Activated CD4-positive, CD25-positive, alpha-beta regulatory T cell treated with anti-CD3 and anti-CD28 coated beads, Interleukin-2, amount 50 U/mL, for 16 hours (primary cell): ENCODE results near the gene ZNF320.
"Not testable (repeated sequence)": the region's sequence is repeated elsewhere in the genome, so short reads cannot be mapped to it uniquely, and the experiment has no call there.

Experiments used
- DNase-seq: peaks from one replicate; pipeline ENCODE4 v3.0.0-alpha.2; 2020; ENCODE audit warnings: low read depth, low spot score

Gene ZNF320

DNA sequence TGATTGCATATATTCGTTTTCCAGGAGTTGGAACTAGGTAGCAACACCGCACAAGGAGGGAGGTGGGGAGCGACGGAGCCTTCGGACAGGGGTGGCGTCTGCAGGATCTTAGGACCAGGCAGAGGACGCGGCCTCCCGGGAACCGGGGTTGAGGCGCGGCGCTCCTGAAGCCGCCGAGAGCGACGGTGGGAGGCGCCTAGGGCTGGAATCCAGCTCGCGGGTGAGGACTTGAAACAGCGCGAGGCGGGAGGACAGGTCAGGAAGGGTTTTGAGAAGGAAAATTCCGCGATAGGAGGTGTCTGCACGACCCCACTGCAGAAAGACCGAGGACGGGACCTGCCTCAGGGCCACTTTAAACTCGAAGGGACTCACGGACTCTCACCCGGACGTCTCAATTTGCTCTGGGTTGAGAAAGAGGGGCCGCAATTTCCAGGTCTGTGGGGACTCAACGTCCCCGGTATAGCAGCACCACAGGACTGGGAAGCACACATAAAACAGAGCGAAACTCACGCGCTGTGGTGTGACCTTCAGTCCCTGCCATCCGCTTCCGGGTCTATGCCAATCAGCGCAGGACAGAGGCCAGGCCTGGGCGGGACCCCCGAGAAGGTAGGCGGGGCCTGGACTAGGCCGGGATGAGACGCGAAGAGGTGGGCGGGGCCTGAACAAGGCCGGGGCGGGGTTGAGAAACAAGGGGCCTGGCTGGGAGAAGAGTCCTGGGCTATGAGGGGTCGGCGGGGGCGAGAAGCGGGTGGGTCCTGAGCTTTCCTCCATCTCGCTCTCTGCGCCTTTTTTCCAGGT lies at the start of gene ZNF320:
Gene ZNF320 (minus strand): TSS at position 498 of the 798 bp plus-strand sequence. CDS start 7,380 bp downstream, outside the sequence.
- peak; percentile 76 for DNase-seq

DNA sequence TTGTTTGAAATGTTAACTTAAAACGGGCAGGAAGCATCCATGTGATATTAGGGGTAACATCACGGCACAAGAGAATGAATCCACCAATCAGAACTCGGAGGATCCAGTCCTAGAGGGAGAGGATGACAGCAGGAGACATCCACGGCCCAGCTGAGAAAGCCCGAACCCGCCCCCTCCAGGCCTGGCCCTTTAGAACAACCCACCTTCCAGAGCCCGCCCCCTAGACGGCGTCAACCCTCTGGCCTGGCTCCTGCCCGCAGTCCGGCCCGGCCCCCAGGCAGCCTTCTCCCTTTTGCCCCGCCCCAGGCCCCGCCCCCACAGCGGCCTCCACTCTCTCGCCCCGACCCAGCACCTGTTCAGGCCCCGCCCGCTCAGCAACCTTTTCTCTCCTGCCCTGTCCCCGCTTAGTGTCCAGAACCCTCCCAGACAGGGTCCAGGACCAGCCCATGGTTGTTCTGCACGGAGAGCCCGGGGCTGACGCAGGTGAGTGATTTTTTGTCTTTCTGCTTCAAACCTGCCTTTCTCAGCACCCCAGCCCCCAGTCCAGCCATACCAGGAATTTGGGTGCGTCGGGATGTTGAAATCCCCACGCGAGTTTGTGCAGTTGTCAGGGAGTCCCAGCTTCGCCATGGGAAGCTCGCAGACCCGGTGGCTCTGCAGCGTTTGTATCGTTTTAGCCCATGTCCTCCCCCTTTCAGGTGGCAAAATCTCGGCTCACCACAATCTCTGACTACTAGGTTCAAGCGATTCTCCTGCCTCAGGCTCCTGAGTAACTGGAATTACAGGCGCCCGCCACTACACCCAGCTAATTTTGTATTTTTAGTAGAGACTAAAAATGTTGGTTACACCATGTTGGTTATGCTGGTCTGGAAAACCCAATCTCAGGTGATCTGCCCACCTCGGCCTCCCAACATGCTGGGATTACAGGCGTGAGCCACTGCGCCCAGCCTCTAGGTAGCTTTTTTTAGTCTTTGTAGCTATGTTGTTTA lies 49.2 kb upstream of the ZNF320 start:
- DNase-seq: no peak

DNA sequence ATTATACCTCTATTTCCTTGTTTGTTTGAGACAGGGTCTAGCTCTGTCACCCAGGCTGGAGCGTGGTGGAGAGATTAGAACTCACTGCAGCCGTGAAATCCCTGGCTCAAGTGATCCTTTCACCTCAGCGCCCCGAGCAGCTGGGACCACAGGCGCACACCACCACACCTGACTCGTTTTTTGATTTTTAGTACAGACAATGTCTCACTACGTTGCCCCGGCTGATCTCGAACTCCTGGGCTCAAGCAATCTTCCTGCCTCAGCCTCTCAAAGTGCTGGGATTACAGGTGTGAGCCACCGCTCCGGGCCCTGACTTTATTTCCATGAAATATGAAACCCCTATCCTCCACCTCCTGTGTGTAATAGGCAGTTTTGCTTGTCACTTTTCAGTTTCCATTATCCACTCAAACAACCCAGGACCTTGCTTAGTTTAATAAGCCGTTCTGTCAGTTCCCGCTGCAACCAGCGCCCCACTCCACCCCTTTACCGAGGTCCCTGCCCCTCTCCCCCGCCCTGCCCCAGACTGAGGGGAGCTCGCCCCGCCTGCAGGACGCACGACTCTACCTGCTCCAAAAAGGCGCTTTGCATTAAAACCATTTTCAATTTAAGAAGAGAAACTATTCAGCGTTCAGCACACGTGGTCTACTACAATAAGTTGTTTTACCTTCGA lies 48.4 kb upstream of the ZNF320 start:
- DNase-seq: no peak

DNA sequence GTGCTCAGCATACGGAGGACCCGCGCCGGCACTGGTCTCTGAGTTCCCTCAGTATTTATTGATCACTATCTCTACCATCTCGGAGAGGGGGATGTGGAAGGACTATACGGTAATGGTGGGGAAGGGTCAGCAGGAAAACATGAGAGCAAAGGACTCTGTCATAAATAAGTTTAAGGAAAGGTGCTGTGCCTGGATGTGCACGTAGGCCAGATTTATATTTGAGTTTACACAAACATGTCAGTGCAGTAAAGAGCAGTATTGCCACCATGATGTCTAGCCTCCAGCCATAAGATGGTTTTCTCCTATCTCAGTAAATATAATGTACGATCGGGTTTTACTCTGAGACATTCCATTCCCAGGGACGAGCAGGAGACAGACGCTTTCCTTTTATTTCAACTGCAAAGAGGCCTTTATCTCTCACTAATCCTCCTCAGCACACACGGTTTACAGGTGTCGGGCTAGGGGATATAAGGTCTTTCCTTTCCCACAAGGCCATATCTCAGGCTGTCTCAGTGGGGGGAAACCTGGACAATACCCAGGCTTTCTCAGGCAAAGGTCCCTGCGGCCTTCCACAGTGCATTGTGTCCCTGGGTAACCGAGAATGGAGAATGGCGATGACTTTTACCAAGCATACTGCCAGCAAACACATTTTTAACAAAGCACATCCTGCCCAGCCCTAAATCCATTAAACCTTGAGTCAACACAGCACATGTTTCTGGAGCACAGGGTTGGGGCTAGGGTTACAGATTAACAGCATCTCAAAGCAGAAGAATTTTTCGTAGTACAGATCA lies 47.5 kb upstream of the ZNF320 start:
- DNase-seq: not testable (repeated sequence)

DNA sequence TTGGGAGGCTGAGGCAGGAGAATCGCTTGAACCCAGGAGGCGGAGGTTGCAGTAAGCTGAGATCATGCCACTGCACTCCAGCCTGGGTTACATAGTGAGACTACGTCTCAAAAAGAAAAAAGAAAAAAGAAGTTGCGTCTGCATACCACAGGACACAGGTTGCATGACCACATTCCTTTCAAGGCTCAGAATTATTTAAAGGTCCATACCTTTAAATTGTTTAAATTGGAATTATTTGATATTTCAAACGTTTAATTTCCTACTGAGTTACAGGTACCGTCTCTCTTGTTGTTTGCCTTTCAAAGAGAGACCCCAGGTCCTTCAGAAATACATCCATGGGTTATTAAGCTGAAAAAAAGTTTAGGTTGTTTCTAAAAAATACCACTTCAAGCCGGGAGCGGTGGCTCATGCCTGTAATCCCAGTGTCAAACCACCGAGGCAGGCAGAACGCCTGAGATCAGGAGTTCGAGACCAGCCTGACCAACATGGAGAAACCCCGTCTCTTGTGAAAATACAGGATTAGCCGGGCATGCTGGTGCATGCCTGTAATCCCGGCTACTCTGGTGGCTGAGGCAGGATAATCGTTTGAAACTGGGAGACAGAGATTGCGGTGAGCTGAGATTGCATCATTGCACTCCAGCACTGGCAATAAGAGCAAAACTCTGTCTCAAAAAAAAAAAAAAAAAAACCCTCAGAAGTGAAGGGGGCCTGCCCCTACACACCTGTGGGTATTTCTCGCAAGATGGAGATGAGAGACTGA lies 46.6 kb upstream of the ZNF320 start:
- DNase-seq: no peak

DNA sequence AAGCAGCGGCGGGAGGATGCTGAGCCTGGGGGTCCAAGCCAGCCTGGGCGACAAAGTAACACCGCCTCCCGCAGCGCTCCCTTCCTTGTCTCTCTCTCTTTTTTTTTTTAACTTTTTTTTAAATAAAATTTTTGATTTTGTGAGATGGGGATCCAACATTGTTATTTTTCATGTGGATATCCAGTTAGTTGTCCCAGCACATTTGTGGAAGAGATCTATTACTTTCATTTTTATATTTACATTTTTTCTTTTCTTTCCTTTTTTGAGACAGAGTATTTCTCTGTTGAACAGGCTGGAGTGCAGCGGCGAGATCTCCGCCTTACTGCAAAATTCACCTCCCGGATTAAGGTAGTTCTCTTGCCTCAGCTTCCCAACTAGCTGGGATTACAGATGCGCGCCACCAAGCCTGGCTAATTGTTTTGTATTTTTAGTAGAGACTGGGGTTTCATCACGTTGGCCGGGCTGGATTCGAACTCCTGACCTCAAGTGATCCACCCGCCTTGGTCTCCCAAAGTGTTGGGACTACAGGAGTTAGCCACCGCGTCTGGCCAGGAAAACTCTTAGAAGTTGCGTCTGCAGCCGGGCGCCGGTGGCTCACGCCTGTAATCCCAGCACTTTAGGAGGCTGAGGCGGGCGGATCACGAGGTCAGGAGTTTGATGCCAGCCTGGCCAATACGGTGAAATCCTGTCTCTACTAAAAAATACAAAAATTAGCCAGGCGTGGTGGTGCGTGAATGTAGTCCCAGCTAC lies 45.9 kb upstream of the ZNF320 start:
- DNase-seq: no peak

DNA sequence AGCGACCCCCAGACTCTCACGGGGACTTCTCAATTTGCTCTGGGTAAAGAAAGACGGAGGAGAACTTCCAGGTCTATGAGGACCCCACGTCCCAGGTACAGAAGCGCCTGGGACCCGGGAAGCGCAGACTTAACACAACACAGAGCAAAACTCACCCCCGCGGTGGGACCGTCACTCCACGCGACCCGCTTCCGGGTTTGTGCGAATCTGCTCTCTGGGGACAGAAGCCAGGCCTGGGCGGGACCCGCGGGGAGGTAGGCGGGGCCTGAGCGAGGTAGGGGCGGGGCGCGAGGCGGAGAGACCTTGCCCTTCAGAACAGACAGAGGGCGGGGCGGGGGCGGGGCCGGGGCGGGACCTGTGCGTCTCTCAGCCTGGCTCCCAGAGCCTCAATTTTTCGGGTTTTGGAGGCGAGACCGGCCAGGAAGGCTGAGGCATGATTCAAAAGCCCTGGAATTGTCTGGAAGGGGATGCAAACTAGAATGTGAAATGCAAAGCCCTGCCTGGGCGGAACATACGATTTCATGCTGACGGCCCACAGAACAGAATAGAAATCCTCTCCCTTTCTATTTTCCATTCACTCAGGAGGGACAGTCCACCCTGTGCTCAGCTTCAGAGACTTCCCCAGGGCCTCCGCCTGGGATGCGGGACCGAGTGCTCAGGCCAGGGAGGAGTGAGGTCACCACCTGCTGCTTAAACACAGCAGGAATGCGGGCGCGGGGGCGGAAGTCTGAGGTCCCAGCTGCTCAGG lies 45.1 kb upstream of the ZNF320 start:
- DNase-seq: peak; percentile 89

DNA sequence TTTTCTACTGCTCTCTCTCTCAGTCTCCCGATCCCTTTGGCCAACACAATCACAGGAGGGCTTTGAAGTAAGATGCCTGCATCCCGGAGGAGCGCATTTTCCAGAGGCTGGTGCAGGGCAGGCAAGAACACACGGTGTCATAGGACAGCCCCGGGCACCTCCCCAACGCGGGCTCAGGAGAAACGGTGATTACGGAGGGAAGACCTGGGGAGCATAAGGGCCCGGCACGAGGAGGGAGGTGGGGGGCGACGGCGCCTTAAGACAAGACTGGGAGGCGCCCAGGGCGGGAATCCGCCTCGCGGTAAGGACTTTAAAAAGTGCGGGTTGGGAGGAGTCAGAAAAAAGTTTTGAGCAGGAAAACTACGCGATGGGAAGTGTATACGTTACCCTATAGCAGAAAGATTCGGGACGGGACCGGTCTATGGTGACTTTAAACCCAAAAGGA lies 44.5 kb upstream of the ZNF320 start:
- no peak for DNase-seq

DNA sequence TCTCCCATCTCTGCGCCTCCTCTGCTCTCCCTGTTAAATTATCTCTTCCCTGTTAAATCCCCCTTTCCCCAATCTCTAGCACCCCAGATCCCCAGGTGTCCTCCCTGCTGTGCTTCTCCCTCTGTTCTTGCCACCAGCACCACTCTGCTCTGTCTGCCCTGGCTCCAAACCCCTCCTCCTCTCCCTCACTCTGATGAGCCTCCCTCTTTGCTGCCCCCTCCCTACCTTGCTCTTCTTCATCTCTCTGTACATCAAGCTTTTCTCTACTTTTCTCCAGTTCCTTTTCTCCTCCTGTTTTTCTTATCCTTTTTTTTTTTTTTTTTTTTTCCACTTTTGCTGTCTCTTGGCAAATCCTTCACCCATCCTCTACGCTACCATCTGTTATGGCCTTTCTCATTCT lies 44.1 kb upstream of the ZNF320 start:
- DNase-seq: not testable (repeated sequence)

DNA sequence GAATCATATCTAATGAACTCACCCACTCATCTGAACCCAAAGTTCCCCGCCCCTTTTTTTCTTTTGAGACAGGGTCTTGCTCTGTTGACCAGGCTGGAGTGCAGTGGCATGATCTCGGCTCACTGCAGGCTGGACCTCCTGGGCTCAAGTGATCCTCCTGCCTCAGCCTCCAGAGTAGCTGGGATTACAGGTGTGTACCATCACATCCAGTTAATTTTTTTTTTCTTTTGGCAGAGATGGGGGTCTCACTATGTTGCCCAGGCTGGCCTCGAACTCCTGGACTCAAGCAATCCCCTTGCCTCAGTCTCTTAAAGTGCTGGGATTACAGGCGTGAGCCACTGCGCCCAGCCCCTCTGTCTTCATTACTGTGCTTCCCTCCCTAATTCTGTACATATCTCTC lies 43.5 kb upstream of the ZNF320 start:
- not testable (repeated sequence) for DNase-seq

DNA sequence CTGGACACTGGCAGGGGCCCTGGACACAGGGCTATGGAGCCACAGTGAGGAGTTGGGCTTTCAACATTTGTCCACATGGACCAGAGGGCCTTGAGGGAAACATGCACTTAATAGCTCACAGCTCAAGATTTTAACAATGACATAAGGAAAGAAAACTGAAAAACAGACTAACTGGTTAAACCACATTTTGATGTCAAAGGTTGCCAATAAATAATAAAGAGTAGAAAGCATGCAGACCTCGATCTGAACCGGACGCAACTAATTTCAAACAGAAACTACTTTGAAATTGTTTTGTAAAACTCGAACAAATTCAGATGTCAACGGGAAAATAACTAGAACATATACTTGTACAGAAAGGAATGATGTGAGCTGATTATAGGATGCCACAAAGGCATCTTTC lies 41.3 kb upstream of the ZNF320 start:
- no peak for DNase-seq

DNA sequence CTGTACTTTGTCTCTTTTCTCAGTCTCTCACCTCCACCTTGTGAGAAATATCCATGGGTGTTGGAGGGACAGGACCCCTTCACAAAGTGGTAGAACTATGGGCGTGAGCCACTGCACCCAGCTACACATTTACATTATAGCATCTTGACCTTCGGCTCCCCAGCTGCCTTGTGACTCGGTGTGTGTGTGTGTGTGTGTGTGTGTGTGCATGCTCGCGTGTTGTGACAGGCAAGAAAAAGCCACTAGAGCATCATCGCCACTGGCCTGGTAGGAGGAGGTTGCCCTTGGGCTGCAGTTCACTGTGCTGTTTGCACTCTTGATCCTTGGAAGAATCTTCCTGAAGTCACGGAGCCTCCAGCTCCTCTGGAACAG lies 39.5 kb upstream of the ZNF320 start:
- no peak for DNase-seq

DNA sequence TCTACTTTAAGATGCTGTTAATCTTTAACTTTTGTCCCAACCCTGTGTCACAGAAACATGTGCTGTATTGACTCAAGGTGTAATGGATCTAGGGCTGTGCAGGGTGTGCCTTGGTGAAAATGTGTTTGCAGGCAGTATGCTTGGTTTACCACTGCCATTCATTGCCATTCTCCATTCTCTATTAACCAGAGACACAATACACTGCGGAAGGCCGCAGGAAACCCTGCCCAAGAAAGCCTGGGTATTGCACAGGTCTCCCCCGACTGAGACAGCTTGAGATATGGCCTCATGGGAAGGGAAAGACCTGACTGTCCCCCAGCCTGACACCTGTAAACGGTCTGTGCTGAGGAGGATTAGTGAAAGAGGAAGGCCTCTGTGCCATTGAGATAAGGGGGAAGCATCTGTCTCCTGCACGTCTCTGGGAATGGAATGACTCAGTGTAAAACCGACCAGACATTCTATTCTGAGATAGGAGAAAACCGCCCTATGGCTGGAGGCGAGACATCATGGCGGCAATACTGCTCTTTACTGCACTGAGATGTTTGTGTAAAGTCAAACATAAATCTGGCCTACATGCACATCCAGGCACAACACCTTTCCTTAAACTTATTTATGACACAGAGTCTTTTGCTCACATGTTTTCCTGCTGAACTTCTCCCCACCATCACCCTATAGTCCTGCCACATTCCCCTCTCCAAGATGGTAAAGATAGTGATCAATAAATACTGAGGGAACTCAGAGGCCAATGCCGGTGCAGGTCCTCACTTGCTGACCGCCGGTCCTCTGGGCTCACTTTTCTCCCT lies 38.9 kb upstream of the ZNF320 start:
- DNase-seq: no peak

DNA sequence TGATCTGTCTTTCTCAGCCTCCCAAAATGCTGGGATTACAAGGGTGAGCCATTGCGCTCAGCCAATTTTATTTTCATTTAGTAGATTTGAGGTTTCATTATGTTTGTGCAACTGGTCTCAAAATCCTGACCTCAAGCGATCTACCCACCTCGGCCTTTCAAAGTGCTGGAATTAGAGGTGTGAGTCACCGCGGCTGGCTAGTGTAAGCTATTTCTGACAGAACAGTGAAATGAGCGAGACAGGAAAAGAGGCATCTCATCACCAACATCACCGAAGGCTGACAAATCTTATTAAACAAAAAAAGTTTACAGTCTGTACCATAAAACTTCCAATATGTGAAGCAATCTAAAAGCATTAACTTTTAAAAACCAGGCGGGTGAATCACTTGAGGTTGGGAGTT lies 38.0 kb upstream of the ZNF320 start:
- no peak for DNase-seq

DNA sequence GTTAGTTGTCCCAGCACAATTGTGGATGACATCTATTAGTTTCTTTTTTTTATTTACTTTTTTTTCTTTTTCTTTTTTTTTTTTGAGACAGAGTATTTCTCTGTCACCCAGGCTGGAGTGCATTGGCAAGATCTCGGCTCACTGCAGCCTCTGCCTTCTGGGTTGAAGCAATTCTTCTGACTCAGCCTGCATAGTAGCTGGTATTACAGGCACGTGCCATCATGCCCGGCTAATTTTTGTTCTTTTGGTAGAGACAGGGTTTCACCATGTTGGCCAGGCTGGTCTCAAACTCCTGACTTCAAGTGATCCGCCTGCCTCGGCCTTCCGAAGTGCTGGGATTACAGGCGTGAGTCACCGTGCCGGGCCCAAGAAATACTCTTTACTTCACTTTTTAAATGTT lies 27.2 kb upstream of the ZNF320 start:
- DNase-seq: not testable (repeated sequence)

DNA sequence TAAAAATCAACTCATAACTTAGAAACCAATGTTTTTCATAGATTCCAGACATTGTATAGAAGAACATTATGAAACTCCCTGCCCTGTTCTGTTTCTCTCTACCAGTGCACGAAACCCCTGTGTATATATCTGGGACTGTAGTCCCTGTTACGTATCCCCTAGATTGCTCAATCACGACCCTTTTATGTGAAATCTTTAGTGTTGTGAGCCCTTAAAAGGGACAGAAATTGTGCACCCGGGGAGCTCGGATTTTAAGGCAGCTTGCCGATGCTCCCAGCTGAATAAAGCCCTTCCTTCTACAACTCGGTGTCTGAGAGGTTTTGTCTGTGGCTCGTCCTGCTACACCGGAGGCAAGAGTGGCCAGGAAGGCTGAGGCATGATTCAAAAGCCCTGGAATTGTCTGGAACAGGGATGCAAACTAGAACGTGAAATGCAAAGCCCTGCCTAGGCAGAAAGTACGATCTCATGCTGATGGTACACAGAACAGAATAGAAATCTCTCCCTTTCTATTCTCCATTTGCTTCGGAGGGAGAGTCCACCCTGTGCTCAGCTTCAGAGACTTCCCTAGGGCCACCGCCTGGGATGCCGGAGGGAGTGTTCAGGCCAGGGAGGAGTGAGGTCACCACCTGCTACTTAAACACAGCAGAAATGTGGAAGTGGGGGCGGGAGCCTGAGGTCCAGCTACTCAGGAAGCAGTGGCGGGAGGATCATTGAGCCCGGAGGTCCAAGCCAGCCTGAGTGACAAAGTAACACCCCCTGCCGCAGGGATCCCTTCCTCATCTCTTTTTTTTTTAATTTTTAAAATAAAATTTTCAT lies 26.6 kb upstream of the ZNF320 start:
- DNase-seq: no peak
